LHCN-M2 (cell line): ENCODE results near the gene CA4. TPM values are rescaled to one million over a fixed set of nuclear protein-coding genes. Genes with fewer than 3 reads are reported as not detected.
"Not testable (repeated sequence)": the region's sequence is repeated elsewhere in the genome, so short reads cannot be mapped to it uniquely, and the experiment has no call there.

Source experiments
- DNase-seq: peaks from one replicate; pipeline ENCODE4 v3.0.0-alpha.2; 2012; ENCODE audit warnings: low read depth
- polyA plus RNA-seq: library from polyadenylated mRNA; unstranded; fragments of >200 nt; gene quantifications from one replicate; pipeline ENCODE4 v1.2.1, GENCODE V29; 2012; ENCODE audit warnings: missing spikeins
- total RNA-seq: library from RNA; depleted of rRNA; stranded (reverse); fragments of >200 nt; gene quantifications from 2 replicates; pipeline ENCODE4 v1.2.3, GENCODE V29; 2014; rRNA removed

The CA4 gene
- not detected in 2 replicates for total RNA-seq
- not detected for polyA plus RNA-seq

DNA sequence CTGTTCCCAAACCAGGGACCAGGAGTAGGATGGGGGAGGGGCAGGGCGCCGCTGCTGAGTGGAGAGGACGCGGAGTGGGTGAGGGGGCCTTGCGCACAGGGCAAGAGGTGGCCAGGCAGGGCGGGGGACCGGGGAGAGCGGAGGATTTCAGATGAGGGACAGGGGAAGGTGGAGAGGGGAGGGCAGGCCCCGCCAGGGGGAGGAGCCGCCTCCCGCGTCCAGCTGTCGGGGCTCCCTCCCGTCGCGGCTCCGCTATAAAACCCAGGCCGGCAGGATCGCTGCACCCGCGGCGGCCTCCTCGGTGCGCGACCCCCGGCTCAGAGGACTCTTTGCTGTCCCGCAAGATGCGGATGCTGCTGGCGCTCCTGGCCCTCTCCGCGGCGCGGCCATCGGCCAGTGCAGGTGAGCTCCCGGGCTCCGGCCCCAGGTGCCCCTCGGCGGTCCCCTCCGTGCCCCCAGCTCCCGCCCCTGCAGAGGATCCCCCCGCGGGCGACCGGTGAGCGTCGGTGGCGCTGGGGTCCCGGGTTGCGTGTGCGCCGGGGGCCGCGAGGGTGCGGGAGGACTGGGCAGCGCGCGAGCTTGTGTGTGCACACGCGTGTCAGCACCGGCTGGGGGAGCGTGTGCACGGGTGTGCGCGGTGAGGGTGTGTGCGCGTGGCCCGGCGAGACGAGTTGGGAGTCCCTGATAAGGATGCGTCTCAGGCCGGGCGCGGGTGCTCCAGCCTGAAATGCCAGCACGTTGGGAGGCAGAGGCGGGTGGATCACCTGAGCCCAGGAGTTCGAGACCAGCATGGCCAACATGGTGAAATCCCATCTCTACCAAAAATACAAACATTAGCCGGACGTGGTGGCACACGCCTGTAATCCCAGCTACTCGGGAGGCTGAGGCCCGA, at the start of gene CA4:
CA4 (plus strand) TSS at position 283 of the 892 bp plus-strand sequence; CDS start at position 345, 62 bp downstream.
- no peak for DNase-seq

DNA sequence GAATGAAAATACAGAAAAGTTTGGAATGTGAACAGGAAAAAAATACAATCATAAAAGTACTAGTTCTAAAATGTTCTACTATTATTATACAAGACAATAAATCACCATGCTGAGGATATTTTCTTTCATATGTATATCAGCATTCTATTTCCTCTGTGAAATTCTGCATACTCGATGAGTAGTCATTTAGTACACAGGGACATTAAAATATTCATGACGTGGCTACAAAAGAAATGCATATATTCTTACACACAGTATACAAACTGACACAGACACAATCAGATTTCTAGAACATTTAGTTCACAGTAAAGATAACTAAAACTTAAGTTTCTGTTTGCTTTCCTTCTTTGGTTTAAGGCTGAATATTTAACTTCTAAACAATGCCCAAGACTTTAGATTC, 49.2 kb upstream of the CA4 start:
- DNase-seq = not testable (repeated sequence)

DNA sequence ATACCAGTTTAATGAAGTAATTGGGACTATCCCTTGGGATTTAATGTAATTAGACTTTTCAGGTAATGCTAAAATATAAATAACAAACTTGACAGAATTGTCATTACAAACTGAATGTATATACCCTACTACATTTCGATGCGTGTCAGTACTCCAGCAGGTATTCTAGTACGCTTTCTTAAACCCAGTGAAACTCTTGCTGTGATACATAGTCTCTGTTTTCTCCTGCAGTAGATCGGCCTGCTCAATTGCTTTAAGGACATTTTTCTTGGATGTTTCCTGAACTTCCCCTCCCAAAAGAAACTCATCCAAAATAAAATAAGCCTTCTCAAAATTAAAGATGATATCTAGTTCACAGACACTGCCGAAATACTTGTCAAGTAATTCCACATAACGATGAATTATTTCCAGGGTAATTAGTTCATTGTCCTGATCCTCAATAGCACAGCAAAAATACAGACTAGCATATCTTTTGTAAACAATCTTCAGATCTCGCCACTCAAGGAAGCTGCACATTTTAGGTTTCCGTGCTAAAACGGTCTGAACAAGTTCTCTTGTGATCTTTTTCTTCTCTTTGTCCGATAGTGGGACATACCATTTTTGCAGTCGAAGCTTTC, 47.6 kb upstream of the CA4 start:
- DNase-seq = not testable (repeated sequence)

DNA sequence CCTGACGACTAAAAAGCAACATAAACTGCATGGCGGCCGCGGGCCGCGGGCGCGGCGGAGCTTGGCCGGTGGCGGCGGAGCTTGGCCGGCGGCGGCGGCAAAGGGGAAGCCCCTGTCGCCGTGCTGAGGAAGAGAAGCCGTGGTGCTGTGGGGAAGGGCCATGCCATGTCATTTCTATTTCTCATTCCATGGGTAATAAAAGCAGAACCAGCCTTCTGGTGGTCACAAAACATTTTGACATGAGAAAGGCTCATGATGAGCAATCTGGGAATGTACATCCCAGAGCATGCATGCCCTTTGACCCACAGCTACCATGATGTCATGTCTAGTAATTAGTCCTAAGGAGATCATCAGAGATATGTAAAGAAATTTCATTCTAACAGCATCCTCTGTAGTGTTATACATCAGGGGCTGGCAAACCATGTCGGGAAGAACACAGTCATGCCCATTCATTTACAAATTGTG, 47.1 kb upstream of the CA4 start:
- no peak for DNase-seq

DNA sequence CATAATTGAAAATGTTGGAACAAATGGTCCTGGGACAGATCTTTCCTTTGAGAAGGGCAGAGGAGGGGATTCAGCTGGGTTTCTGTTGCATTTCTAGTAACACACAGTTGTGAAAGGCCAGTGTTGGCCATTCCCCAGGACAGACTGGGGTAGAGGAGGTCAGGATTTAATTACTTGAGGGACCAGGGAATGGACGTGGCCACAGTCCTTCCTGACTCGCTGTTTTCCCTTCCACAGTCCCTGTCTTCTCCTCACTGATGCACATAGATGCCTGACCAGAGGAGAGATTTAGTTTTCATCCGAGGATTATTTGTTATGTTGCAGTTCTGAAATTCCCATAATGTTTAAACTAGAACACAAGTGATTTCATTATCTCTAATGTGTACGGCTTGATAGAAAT, 45.8 kb upstream of the CA4 start:
- DNase-seq = no peak

DNA sequence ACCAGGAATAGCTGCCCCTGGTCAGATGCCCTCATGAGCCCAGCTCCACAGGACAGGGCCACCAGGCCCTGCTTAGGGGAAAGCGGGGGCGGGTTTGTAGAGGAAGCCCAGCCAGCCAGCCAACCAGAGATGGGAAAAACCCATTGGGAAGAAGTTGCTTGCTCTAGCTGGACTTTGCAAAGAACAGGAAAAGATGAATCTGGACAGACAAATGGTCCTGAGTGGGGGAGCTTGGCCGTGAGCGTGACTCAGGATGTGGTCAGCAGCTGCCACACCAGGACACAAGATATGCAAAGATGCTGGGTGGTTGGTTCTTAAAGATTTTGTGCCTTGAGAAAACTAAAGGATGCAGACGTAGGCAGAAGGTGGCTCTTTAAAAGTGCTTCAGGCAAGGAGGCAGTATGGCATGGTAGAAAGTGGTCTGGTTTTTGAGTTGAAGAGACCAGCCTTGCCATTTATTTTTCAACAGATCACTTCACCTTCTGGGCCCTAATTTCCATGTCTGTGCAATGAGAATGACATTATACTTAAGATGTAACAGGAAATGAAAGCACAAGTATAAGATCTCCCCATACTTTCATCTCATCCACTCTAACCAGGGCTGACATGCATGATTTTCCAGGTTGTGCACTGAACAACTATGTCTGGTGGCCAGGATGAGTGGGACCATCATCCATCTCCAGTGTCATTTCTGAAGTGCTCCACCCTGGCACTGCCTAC, 43.3 kb upstream of the CA4 start:
- DNase-seq = peak; percentile 71

DNA sequence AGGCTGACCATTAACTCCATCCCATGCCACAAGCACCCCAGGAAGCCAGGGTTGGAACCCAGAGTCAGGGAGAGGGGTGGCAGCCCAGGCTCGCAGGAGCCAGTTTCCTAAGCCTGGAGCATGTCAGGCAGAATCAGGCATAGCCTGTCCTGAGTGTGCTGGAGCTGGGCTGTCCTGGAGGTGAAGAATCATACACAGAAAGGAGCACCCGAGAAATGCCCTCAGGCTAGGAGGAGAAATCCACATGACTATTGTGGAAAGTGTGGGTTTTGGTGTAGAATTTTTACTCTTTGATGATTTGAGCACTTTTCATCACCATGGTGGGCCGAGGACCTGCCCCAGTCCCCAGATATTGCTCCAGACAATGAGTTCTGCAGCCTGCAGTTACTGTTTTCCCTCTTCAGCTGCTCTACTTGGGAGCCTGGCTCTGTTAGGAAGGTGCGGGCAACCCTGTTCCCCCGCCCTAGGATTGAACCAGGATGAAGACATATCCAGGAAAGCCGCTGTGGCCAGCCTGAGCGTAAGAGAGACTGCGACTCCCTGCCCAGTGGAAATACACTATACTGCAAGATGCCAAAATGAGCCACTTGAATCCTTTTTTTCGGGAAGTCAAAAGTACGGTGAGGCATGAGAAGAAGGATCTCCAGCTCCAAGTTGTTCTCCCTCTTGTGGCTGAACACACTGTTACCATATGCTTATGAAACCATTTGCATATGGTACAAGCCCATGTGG, 42.1 kb upstream of the CA4 start:
- no peak for DNase-seq

DNA sequence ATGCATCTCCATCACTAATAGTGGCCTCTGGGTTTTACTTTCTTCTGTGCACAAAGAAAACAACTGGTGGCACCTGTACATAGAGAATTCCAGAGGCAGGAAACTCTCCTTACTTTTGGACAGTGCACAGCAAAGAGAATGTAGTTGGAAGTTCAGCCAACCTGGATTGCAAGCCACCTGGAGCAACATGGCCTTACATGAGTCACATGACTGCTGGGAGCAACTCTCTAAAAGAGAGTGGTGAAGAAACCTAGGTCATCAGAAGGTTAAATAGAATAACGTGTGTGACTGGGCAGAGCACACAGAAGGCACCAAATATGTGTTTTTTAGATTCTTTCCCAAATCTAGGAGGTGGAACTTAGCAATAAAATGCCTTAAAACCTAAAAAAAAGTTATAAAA, 41.5 kb upstream of the CA4 start:
- DNase-seq = not testable (repeated sequence)

DNA sequence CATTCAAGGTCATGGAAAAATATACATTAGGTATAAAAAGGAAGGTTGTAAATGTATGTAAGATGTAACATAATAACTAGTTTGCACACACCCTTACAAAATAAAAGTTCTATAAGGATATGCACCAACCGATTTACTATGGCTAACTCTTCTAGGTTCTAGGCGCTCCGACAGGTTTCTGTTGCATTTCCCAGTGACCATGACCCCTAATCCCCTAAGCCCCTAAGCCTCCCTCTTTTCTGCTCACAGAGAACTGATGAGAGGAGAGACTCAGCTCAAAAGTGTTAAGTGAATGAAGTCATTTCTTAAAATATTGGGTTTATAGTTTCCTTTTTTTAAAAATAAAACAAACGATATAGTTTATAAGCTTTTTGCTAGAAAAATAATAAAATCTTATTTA, 41.1 kb upstream of the CA4 start:
- no peak for DNase-seq

DNA sequence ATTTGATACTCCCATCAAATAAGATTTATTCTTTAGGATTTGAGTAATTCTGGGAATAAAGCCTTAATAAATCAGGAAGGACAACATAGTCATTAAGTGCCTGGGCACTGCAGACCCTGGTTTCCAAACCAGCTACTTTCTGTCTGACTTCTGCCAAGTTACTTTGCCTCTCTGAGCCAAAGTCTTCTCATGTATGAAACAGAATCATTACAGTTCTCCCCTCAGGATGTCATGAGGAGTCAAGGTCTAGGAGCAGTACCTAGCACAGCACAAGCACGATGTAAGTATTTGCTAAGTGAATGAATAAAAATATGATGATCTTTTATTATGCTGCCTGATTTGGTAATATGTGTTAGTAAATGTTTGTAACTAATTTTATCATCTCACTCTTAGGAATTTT, 40.6 kb upstream of the CA4 start:
- no peak for DNase-seq

DNA sequence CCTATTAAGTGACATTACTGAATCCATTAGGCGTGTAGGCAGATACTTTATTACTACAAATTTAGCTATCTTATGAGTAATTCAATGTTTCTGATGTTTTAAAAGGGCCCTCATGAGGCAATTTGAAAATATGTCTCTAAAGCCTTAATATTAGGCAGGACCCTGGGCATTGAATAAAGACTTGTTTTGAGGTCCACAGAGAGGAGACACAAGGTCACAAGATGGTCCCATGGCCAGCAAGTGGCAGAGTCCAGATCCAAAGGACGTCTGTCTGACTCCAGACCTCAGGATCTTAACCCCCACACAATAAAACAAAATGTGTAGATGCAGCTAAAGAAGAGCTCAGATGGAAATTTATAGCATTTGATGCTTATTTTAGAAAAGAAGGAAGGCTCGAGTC, 39.2 kb upstream of the CA4 start:
- DNase-seq = no peak

DNA sequence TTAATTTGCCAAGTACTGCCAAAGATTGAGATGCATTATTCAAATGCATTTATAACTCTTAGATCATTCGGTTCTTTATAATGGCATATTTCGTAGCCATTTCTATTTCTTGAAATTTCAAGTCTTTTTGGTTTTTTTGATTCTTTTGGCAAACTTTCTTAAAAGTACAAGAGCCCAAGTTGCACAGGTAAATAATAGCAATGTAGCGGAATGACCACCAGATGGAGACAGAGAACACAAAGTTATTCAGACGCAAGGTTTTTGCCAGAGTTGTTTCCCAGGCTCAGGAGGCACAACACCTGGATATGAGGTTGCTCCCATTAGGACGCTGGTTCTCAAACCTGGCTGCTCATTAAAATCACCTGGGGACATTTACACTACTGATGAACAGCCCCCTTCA, 38.1 kb upstream of the CA4 start:
- DNase-seq = not testable (repeated sequence)

DNA sequence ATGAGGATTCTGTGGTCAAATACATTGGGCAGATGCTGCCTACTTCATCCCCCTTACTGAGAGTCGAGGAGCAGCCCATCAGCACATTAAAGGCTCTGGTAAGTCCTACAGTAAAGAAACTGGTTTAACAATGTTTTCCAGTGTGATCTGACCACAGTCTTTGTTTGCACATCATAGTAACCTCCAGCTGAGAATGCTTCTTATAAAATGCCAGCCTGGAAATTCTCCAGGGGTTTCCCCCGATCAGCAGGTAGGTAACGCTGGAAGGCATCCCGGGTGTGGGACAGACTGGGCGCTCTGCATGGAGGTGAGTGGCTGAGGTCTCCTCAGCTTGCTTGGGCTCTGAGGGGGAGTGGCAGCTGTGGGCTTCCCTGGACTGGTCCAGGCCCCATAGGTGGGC, 34.4 kb upstream of the CA4 start:
- DNase-seq = not testable (repeated sequence)

DNA sequence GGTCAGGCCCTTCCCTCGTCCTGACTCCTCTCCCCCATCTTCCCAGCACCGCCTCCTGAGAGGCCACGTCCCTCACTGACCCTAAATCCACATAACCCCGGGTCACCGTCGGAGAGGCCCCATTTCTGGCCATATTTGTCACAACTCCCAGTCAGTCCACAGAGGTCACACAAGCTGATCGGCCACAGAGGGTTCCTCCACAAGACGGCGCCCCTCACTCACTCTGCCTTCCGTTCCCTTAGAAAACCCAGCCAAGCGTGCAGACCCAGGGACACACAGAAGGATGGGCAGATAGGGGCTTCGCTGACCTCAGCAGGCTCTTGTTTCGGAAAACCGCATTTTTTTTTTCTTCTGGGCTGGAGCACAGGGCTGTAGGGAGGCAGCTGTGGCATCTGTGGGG, 33.6 kb upstream of the CA4 start:
- DNase-seq = not testable (repeated sequence)

DNA sequence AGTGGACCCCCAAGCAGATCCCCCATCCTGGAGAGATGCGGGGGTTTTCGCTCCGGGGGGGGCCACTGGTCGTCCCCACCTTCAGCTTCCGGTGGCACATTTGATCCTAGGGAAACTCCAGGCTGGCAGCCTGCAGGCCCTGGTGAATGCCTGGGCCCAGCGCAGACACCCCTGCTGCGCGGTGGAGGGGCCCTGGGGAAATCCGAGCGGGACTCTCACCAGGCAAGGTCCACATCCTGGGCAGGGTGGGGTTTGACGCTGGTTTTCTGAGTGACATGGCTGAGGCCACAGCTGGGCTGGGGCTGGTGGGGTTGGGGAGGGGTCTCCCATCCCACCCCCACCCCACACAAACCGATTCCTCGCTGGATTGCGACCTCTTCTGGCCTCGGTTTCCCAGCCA, 30.6 kb upstream of the CA4 start:
- DNase-seq = not testable (repeated sequence)

DNA sequence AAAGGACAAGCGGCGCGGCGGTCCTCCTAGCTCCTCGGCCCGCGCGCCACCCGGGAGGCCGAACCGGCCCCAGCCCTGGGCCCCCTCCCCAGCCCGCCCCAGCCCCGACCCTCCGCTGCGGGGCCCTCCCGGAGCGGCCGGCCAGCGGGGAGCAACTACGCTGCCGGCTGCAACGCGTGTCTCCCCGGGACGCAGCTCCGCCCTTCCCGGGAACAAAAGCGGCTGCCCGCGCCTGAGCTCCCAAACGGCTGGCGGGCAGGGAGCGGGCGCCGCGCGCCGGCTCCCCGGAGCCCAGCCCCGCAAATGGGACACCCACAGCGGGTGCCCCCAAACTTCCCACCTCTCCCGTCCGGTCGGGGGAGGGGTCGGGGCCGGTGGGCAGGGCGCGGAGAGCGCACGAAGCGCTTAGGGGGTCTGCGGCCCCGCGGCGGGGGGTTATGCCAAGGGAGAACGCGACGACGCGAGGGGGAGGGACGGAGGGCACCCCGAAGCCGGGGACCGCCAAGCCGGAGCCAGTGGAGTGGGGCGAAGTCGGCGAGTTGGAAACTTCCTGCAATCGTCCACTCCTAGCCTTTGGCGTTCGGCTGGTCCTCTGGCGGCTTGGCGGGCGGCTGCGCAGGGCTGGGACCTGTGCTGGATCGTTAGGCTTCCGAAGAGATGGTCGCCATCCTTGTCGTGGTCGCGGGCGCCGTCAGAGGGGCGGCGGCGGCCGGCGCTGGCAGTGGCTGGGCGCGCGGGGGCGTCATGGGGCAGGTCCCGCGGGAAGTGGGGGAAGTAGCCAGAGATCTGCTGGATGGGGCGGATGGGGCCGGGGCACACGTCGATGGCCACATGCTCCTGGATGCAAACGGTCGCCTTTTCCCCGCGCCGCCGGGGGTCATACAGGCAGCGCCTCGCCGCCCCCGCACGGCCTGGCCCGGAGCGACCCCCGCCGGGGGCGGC, 29.7 kb upstream of the CA4 start:
- DNase-seq = not testable (repeated sequence)

DNA sequence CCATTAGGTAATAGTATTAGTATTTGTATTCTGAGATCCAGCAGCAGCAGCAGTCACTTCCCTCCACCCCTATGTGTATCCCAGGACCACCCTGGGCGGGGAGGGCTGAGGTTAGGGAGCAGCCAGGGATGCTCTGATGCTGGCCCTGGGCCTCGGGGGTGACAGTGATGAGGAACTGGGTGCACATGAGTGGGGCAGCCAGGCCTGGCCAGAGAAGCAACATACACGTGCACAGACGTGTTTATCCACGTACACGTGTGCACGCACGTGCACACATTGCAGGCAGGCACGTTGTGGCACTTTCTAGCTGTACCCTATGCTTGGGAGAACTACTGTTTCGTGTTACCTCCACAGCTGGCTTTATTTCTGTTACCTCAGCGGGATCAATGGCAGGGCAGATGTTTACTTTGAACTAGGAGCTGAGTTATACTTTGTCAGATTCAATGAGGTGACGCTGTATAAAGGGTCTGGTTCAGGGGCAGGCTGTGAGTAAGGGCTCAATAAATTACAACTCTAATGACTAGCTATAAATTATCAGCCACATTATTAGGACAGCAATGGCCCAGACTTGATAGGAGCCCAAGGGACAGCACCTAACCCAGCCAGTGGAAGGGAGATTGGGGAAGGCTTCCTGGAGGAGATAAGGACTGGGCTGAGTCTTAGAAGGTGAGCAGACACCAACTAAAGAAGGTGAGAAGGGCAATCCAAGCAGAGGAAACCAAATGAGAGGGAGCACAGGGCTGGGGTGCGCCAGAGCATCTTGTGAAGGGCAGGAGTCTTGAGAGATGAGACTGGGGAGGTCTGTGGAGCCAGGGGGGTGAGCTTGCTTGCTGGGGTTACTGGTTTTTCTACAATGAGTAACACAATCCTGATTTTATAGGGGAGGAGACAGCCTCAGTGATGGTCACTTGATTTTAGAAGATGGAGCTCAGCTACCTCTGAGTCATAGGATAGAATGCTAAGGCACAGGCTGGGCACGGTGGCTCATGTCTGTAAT, 22.4 kb upstream of the CA4 start:
- DNase-seq = no peak

DNA sequence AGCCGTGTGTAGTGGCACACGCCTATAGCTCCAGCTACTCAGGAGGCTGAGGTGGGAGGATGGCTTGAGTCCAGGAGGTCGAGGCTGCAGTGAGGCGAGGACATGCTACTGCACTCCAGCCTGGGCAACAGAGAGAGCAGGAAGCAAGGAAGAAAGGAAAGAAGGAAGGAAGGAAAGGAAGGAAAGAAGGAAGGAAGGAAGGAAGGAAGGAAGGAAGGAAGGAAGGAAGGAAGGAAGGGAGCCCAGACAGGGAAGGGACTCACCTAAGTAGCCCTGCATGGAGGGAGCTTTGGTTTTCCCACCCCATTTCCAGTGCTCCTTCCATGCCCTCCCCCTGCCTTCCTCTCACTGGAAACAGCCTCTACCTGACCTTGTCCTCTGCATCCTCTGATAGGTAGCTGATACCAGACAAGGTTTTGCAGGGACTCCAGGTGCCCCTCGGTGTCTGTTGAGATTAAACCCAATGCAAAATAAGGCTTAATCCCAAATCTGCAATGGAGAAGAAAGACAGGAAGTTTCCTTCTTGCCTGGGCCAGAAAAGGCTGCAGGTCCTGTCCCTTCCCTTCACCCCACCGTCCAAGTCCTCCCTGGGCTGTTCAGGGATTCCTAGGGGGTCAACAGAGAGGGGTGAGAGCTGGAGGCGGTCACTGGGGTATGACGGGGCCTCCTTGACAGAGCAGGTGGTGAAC, 21.5 kb upstream of the CA4 start:
- no peak for DNase-seq
